ENCODE results near the gene GANAB.
A peak's percentile ranks its signal among the peaks of the same experiment; 100 is the strongest.
"Not testable (repeated sequence)": the region's sequence is repeated elsewhere in the genome, so short reads cannot be mapped to it uniquely, and the experiment has no call there.

The GANAB gene

GRCh38 chr11:62645946-62646824 is at the start of gene GANAB:
Gene GANAB, minus strand, starts transcription at chr11:62646613. Its CDS starts 14 bp downstream, at chr11:62646599.
- H3K4me3 Mint-ChIP-seq = peak within 1 kb of the TSS; percentile 100
- no peaks in the 10 kb centered on the region for H3K27me3 Mint-ChIP-seq
- H3K27ac Mint-ChIP-seq = peak within 1 kb of the TSS; percentile 96
- H3K36me3 Mint-ChIP-seq = peaks cover 4% of the 10 kb centered on the region
- H3K4me1 Mint-ChIP-seq = peaks cover 32% of the 10 kb centered on the region
- no peaks in the 10 kb centered on the region for H3K9me3 Mint-ChIP-seq

DNA sequence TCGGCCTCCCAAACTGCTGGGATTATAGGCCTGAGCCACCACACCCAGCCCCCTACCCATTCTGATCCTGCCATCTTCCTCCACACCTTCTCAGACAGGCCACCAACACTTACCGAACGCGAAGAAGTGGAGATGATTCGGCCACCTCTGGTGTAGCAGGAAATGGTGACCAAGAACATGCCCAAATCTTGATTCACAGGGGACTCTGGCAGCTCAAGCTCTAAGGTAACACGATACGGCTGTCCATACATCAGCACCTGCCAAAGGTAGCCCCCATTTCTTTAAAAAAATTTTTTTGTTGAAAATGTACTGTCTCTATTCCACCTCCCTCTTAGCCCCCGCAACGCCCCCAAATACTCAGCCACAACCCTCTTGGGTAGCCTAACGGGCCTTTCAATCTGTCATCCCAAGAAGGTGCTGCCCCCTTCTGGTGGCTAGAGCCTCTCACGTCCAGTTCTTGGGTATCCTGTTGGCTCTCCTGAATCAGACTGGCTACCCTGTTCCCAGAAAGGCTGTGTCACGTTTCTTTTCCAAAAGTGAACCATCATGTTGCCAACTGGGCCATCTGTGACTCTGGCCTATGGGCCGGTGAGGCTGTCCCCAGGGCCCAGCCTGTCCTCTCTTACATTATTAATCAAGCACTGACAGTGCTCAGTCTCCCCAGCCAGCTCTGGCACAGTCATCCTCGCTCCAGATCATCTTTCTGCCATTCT is 48.2 kb upstream of the GANAB start:
- H3K27ac Mint-ChIP-seq = no peak overlapping the region
- H3K27me3 Mint-ChIP-seq = no peaks in the 10 kb centered on the region
- no peak overlapping the region for H3K4me3 Mint-ChIP-seq
- H3K36me3 Mint-ChIP-seq = peaks cover 11% of the 10 kb centered on the region
- no peaks in the 10 kb centered on the region for H3K9me3 Mint-ChIP-seq
- peaks cover 7% of the 10 kb centered on the region for H3K4me1 Mint-ChIP-seq

DNA sequence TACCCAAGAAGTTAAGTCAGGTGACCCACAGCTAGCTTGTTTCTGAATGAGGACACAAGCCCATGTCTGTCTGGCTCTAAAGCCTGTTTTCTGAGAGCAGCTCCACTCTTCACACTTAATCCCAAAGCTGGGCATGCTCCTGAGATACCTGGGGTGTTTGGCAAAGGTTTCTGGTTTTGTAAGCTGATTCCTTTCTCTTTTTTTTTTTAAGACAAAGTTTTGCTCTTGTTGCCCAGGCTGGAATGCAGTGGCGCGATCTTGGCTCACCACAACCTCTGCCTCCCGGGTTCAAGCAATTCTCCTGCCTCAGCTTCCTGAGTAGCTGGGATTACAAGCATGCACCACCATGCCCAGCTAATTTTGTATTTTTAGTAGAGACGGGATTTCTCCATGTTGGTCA is 47.2 kb upstream of the GANAB start:
- not testable (repeated sequence) for H3K4me3 Mint-ChIP-seq, H3K9me3 Mint-ChIP-seq

GRCh38 chr11:62689421-62690183 is 43.2 kb upstream of the GANAB start, which contains the start of gene LRRN4CL:
Gene LRRN4CL, minus strand, starts transcription at chr11:62689530. Its CDS starts 1,022 bp downstream, at chr11:62688508.
- Mint-ChIP-seq H3K27ac (no peak within 1 kb of the TSS), H3K27me3 (peaks cover 5% of the 10 kb centered on the region), H3K36me3 (peaks cover 10% of the 10 kb centered on the region), H3K4me3 (no peak within 1 kb of the TSS), H3K4me1 (peaks cover 2% of the 10 kb centered on the region), H3K9me3 (no peaks in the 10 kb centered on the region)

More for the DNA sequence above, 47.2 kb upstream of the GANAB start:
- not testable (repeated sequence) for H3K27me3 Mint-ChIP-seq, H3K4me1 Mint-ChIP-seq, H3K27ac Mint-ChIP-seq
- peaks cover 11% of the 10 kb centered on the region for H3K36me3 Mint-ChIP-seq

- Mint-ChIP-seq H3K27ac (no peak overlapping the region), H3K36me3 (peaks cover 10% of the 10 kb centered on the region), H3K9me3 (no peaks in the 10 kb centered on the region), H3K27me3 (peaks cover 5% of the 10 kb centered on the region), H3K4me1 (no peaks in the 10 kb centered on the region), H3K4me3 (no peak overlapping the region)
Measured at GRCh38 chr11:62688491-62688890, 42.1 kb upstream of the GANAB start.

- no peaks in the 10 kb centered on the region for H3K4me1 Mint-ChIP-seq
- H3K4me3 Mint-ChIP-seq = no peak overlapping the region
- no peaks in the 10 kb centered on the region for H3K9me3 Mint-ChIP-seq
- peaks cover 8% of the 10 kb centered on the region for H3K36me3 Mint-ChIP-seq
- peaks cover 5% of the 10 kb centered on the region for H3K27me3 Mint-ChIP-seq
- H3K27ac Mint-ChIP-seq = no peak overlapping the region
Measured at GRCh38 chr11:62687508-62688396, 41.3 kb upstream of the GANAB start.

GRCh38 chr11:62682518-62682917 is 36.1 kb upstream of the GANAB start:
- H3K27ac Mint-ChIP-seq = no peak overlapping the region

GRCh38 chr11:62680825-62681240 is 34.4 kb upstream of the GANAB start:
- Mint-ChIP-seq H3K4me1 (peaks cover 29% of the 10 kb centered on the region), H3K36me3 (peaks cover 6% of the 10 kb centered on the region), H3K9me3 (no peaks in the 10 kb centered on the region), H3K27ac (peak overlapping the region; percentile 59), H3K27me3 (no peaks in the 10 kb centered on the region), H3K4me3 (peak overlapping the region; percentile 50)

More at GRCh38 chr11:62682518-62682917, 36.1 kb upstream of the GANAB start:
- H3K27me3 Mint-ChIP-seq = peaks cover 2% of the 10 kb centered on the region
- no peaks in the 10 kb centered on the region for H3K9me3 Mint-ChIP-seq
- no peaks in the 10 kb centered on the region for H3K36me3 Mint-ChIP-seq
- H3K4me1 Mint-ChIP-seq = peaks cover 19% of the 10 kb centered on the region
- H3K4me3 Mint-ChIP-seq = no peak overlapping the region

DNA sequence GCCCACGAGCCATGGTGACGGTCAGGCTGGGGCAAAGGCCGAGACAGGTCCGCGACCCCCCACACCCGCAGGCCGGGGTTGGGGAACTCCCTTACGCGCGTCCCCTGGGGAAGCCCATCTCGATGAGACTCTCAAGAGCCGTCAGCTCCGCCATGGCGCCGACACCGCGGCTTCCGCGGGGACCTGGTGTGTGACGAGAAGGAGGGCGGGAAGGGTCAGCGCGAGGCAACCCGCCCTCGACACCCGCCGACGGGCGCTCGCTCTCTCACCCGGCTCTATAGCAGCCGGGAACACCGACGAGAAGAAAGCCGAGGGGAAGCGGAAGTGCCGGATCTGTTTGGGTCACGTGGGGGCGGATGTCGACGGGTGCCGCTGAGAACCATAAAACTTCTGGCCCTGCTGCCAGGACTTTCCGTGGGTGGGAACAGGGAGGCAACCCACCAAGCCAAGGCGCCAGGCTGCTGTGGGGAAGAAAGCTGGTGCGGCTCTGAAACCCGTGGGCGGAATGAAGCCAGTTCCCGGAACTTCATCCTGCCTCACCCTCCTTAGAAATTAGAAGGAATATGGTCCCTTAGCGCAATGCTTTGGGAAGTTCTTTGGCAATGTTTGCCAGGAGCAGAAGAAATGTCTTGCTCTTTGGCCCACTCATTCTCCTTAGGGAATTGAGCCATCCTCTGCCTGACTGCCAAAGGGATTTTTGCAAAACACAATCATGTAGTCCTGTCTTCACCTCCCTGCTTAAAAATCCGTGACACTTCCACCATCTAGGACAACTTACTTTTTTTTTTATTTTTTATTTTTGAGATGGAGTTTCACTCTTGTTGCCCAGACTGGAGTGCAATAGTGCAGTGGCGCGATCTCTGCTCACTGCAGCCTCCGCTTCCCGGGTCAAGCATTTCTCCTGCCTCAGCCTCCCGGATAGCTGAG is 32.6 kb upstream of the GANAB start, which contains the start of gene UBXN1:
UBXN1 (minus strand) TSS at position 304 of the 927 bp plus-strand sequence; CDS start at position 154, 150 bp downstream.
- no peaks in the 10 kb centered on the region for H3K27me3 Mint-ChIP-seq
- peaks cover 8% of the 10 kb centered on the region for H3K36me3 Mint-ChIP-seq
- H3K4me3 Mint-ChIP-seq = peak within 1 kb of the TSS; percentile 90
- H3K27ac Mint-ChIP-seq = peak within 1 kb of the TSS; percentile 95
- no peaks in the 10 kb centered on the region for H3K9me3 Mint-ChIP-seq
- H3K4me1 Mint-ChIP-seq = peaks cover 32% of the 10 kb centered on the region

DNA sequence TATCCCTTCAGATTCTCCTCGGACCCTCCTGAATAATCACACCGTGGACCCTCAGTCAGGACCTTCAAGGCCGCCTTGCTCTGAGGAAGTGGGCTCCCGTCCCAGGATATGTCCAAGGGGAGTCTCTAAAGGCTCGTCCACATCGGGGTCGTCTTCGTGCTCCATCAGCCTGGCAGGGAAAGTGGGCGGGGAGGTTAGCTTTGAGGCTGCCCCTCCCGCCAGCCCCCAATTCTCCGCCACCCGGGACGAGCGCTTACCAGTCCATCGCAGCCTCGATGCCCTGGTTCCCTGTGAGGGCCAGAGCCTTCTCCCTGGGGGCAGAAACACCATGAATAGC is 32.0 kb upstream of the GANAB start:
- H3K4me3 Mint-ChIP-seq = peak overlapping the region; percentile 90
- no peaks in the 10 kb centered on the region for H3K27me3 Mint-ChIP-seq
- H3K4me1 Mint-ChIP-seq = peaks cover 32% of the 10 kb centered on the region
- H3K27ac Mint-ChIP-seq = peak overlapping the region; percentile 95
- H3K36me3 Mint-ChIP-seq = peaks cover 8% of the 10 kb centered on the region
- no peaks in the 10 kb centered on the region for H3K9me3 Mint-ChIP-seq

GRCh38 chr11:62677714-62678113 is 31.3 kb upstream of the GANAB start:
- Mint-ChIP-seq H3K4me1 (peaks cover 32% of the 10 kb centered on the region), H3K36me3 (peaks cover 8% of the 10 kb centered on the region), H3K27me3 (no peaks in the 10 kb centered on the region), H3K4me3 (peak overlapping the region; percentile 90), H3K27ac (peak overlapping the region; percentile 48), H3K9me3 (no peaks in the 10 kb centered on the region)

DNA sequence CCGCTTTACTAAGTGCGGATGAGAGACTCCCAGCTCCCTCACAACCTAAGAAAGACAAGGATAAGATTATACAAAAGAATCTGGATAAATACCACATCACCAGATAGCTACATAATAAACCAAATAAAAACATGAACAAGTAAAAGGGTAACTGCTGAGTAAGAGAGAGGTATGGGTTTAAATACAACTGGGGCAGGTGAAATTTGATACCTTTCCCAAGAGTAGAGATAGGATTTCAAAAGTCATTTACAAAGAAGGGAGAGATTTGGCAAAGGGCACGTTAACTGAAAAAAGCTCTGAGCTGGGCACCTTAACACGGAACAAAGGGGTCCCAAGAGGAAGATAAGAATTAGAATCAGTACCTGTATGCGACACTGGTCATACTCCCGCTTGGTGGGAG is 30.7 kb upstream of the GANAB start:
- peaks cover 36% of the 10 kb centered on the region for H3K4me1 Mint-ChIP-seq

GRCh38 chr11:62676698-62677097 is 30.3 kb upstream of the GANAB start:
- H3K9me3 Mint-ChIP-seq = no peaks in the 10 kb centered on the region
- no peaks in the 10 kb centered on the region for H3K27me3 Mint-ChIP-seq
- H3K4me1 Mint-ChIP-seq = peaks cover 38% of the 10 kb centered on the region
- peak overlapping the region; percentile 82 for H3K27ac Mint-ChIP-seq
- H3K36me3 Mint-ChIP-seq = peaks cover 8% of the 10 kb centered on the region
- H3K4me3 Mint-ChIP-seq = peak overlapping the region; percentile 90

More for the DNA sequence above, 30.7 kb upstream of the GANAB start:
- Mint-ChIP-seq H3K4me3 (peak overlapping the region; percentile 90), H3K36me3 (peaks cover 8% of the 10 kb centered on the region), H3K9me3 (no peaks in the 10 kb centered on the region), H3K27me3 (no peaks in the 10 kb centered on the region), H3K27ac (peak overlapping the region; percentile 82)

DNA sequence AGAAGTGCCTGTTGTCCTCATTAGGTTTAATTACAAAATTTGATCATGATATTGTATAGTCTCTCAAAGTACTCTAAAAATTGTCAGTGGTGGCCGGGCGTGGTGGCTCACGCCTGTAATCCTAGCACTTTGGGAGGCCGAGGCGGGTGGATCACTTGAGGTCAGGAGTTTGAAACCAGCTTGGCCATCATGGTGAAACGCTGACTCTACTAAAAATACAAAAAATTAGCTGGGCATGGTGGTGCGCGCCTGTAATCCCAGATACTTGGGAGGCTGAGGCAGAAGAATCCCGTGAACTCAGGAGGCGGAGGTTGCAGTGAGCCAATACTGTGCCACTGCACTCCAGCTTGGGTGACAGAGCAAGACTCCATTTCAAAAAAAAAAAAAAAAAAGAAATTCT is 29.0 kb upstream of the GANAB start:
- not testable (repeated sequence) for H3K9me3 Mint-ChIP-seq, H3K27me3 Mint-ChIP-seq, H3K4me3 Mint-ChIP-seq, H3K36me3 Mint-ChIP-seq, H3K27ac Mint-ChIP-seq
- peaks cover 42% of the 10 kb centered on the region for H3K4me1 Mint-ChIP-seq

Data from activated naive CD4-positive, alpha-beta T cell treated with anti-CD3 and anti-CD28 coated beads, Interleukin-2, amount 50 U/mL, for 24 hours (primary cell).